Embryonic facial prominence (tissue), 1 donor: ENCODE results near the gene WDR7.

Experiments
- DNase-seq: peaks from one replicate; pipeline ENCODE4 v3.0.0-alpha.2; 2016; ENCODE audit errors: extremely low spot score

The WDR7 gene

GRCh38 chr18:56722518-56722917, 71.4 kb downstream of the WDR7 start:
- no peak for DNase-seq

- DNase-seq, result no peak
Measured at GRCh38 chr18:56723068-56723467, 71.9 kb downstream of the WDR7 start.

GRCh38 chr18:56723706-56724105, 72.5 kb downstream of the WDR7 start:
- DNase-seq, result no peak

GRCh38 chr18:56726906-56727305, 75.7 kb downstream of the WDR7 start:
- DNase-seq, result no peak

GRCh38 chr18:56727399-56727798, 76.2 kb downstream of the WDR7 start:
- no peak for DNase-seq

- DNase-seq, result no peak
Measured at GRCh38 chr18:56728741-56729140, 77.6 kb downstream of the WDR7 start.

- no peak for DNase-seq
Measured at GRCh38 chr18:56738184-56738583, 87.0 kb downstream of the WDR7 start.

- DNase-seq, result no peak
Measured at GRCh38 chr18:56739731-56740130, 88.6 kb downstream of the WDR7 start.

GRCh38 chr18:56740645-56741044, 89.5 kb downstream of the WDR7 start:
- no peak for DNase-seq

- no peak for DNase-seq
Measured at GRCh38 chr18:56741685-56742084, 90.5 kb downstream of the WDR7 start.

GRCh38 chr18:56743115-56743514, 92.0 kb downstream of the WDR7 start:
- DNase-seq, result no peak

GRCh38 chr18:56747032-56747658, 96.0 kb downstream of the WDR7 start:
- DNase-seq, result no peak

GRCh38 chr18:56747857-56748256, 96.7 kb downstream of the WDR7 start:
- DNase-seq, result no peak

- peak; percentile 18 for DNase-seq
Measured at GRCh38 chr18:56748698-56749268, 97.6 kb downstream of the WDR7 start.

- DNase-seq, result no peak
Measured at GRCh38 chr18:56756966-56757365, 105.8 kb downstream of the WDR7 start.

- DNase-seq, result no peak
Measured at GRCh38 chr18:56770097-56770496, 118.9 kb downstream of the WDR7 start.

GRCh38 chr18:56770873-56771272, 119.7 kb downstream of the WDR7 start:
- no peak for DNase-seq

- DNase-seq, result no peak
Measured at GRCh38 chr18:56775701-56776100, 124.5 kb downstream of the WDR7 start.

GRCh38 chr18:56787390-56787789, 136.2 kb downstream of the WDR7 start:
- no peak for DNase-seq

- DNase-seq, result no peak
Measured at GRCh38 chr18:56789004-56789888, 138.1 kb downstream of the WDR7 start.

GRCh38 chr18:56789889-56790180, 138.7 kb downstream of the WDR7 start:
- no peak for DNase-seq

- no peak for DNase-seq
Measured at GRCh38 chr18:56795381-56795780, 144.2 kb downstream of the WDR7 start.

GRCh38 chr18:56799756-56800155, 148.6 kb downstream of the WDR7 start:
- no peak for DNase-seq
